ENCODE data around the gene TINAG.
"Not testable (repeated sequence)": the region's sequence is repeated elsewhere in the genome, so short reads cannot be mapped to it uniquely, and the experiment has no call there.

DNA sequence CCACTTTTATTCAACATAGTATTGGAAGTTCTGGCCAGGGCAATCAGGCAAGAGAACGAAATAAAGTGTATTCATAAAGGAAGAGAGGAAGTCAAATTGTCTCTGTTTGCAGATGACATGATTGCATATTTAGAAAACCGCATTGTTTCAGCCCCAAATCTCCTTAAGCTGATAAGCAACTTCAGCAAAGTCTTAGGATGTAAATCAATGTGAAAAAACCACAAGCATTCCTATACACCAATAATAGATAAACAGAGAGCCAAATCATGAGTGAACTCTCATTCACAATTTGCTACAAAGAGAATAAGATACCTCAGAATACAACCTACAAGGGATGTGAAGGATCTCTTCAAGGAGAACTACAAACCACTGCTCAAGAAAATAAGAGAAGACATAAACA is 23.3 kb downstream of the TINAG start:
- TF ChIP-seq, protein P1, sequence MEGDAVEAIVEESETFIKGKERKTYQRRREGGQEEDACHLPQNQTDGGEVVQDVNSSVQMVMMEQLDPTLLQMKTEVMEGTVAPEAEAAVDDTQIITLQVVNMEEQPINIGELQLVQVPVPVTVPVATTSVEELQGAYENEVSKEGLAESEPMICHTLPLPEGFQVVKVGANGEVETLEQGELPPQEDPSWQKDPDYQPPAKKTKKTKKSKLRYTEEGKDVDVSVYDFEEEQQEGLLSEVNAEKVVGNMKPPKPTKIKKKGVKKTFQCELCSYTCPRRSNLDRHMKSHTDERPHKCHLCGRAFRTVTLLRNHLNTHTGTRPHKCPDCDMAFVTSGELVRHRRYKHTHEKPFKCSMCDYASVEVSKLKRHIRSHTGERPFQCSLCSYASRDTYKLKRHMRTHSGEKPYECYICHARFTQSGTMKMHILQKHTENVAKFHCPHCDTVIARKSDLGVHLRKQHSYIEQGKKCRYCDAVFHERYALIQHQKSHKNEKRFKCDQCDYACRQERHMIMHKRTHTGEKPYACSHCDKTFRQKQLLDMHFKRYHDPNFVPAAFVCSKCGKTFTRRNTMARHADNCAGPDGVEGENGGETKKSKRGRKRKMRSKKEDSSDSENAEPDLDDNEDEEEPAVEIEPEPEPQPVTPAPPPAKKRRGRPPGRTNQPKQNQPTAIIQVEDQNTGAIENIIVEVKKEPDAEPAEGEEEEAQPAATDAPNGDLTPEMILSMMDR (conservative IDR thresholded peaks at IDR 0.05), result not testable (repeated sequence)
- TF ChIP-seq ZFX (IDR thresholded peaks at IDR 0.05), result not testable (repeated sequence)
